Posterior cingulate gyrus (tissue), 11 donors: ENCODE data around the gene FBXW5.

Source experiments
- DNase-seq, 10 donors: peaks; one replicate each; pipeline versions ENCODE4 v3.0.0 to v3.0.0-alpha.2; 2020 to 2021; ENCODE audit warnings: mixed read lengths in 3 of 10
- intact Hi-C: fragments of 100-400 bp; cut with DNase I; formaldehyde crosslinking; loops from one replicate; pipeline ENCODE4 v1.15.1; 2023

FBXW5 gene

GRCh38 chr9:136939996-136940525 lies 4.5 kb downstream of the FBXW5 start:
- intact Hi-C loops, result loop anchor here (10.0 kb wide), 2 partner anchors 95 to 145 kb away; partner anchors contain the start of genes AJM1, CCDC183, PHPT1 and TMEM141
- peak in 8 of 10 donors; percentile 52 to 96 (median 75) for DNase-seq

DNA sequence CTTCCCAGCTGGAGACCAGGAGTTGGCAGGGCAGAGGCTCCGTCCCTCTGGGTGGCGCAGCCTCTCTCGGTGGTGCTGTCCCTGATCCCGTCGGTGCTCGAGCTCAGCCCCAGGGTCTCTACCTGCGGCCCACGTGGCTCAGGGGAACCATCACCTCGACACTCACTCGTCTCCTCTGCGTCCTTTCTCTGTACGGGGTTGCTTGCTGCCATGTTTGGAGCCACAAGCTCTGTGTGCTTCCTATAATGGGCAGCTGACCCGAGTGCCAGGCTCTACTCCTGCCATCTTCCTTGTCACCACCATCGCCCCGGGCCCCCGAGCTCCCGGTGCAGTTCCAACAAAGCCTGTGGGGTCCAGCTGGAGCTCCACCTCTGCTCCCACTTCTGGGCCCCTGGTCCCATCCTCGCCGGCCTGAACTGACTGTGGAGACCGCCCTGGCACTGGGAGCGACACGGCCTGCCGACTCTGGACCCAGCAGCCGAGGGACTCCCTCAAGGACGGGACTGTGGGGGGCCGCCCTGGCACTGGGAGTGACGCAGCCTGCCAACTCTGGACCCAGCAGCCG lies 5.0 kb downstream of the FBXW5 start:
- peak in 3 of 10 donors; percentile 64 to 83 (median 77) for DNase-seq
- intact Hi-C loops, result no loop called here

- intact Hi-C loops, result no loop called here
- DNase-seq, result peak in 2 of 10 donors; percentile 57 to 64
Observed at GRCh38 chr9:136937186-136938001, 7.1 kb downstream of the FBXW5 start.

DNA sequence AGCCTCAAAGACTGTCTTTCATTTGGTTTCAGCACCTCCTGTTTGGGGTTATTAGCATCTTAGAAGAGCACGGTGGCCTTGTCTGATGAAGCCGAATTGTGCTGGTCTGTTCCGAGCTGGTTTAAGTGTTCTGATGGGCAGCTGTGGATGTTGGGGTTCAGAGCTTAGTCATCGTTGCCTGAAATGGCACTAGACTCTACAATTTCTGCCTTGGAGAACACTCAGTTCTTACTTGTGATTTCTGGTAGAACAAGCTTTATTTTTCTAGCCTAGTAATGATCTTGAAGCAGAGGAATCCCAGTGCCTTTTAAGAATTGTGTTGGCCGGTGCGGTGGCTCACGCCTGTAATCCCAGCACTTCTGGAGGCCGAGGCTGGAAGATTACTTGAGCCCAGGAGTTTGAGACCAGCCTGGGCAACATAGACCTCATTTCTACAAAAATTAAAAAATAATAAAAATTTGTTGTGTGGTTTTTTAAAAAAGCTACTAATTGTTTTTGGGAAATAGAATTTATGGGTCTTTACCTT lies 7.8 kb downstream of the FBXW5 start:
- peak in 2 of 10 donors; percentile 86 to 87 for DNase-seq
- intact Hi-C loops, result no loop called here

DNA sequence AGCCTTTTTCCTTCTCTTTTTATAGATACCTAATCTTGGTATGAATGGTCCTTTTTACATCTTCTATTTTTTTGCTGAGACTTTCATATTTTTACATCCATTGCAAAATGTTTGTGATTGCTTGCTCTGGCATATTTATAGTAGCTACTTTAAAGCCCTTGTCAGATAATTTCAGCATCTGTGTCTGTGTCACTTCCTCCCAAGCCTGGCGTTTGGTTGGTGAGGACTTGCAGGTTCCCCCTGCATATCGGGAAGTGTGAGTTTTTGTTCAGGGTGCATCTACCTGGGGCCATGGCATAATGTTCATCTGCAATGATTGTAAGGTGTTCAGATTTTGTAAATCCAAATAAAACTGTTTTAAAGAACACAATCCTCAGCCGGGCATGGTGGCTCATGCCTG lies 8.9 kb downstream of the FBXW5 start:
- peak in 1 of 10 donors; percentile 56 for DNase-seq
- intact Hi-C loops, result no loop called here

DNA sequence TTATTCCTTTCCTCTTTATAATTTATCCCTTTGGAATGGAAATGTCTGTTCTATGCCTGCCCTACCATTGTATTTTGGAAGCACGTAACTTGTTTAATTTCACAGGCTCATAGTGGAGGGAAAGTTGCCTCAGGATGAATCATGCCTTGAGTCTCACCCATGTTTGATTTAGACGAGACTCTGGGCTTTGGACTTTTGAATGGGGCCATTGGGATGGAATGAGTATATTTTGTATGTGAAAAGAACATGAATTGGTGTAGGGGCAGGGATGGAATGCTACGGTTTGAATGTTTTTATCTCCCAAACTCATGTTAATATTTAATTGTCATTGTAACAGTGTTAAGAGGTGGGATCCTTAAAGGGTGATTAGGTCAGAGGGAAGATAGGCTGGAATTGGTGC lies 10.3 kb downstream of the FBXW5 start:
- DNase-seq, result no peak
- intact Hi-C loops, result no loop called here

- DNase-seq, result no peak
- intact Hi-C loops, result no loop called here
Observed at GRCh38 chr9:136931611-136932130, 12.9 kb downstream of the FBXW5 start.

DNA sequence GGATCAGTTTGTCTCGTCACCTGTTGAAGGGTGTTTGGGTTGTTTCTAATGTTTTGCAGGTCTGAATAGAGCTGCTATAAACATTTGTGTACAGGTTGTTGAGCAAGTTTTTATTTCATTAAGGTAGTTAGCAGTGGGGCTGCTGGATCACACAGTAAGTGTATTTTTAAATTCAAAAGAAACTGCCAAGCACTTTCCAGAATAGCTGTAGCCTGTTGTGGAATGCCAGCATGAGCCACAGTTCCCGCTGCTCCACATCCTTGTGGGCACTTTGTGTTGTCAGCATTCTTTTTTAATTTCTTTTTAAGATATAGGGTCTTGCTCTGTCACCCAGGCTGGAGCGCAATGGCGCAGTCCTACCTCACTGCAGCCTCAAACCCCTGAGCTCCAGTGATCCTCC lies 14.5 kb downstream of the FBXW5 start:
- no peak for DNase-seq
- intact Hi-C loops, result no loop called here

GRCh38 chr9:136928591-136928990 lies 15.9 kb downstream of the FBXW5 start:
- intact Hi-C loops, result no loop called here
- DNase-seq, result peak in 4 of 10 donors; percentile 22 to 92 (median 76)

- DNase-seq, result no peak
- intact Hi-C loops, result no loop called here
Observed at GRCh38 chr9:136927343-136928271, 16.9 kb downstream of the FBXW5 start.

DNA sequence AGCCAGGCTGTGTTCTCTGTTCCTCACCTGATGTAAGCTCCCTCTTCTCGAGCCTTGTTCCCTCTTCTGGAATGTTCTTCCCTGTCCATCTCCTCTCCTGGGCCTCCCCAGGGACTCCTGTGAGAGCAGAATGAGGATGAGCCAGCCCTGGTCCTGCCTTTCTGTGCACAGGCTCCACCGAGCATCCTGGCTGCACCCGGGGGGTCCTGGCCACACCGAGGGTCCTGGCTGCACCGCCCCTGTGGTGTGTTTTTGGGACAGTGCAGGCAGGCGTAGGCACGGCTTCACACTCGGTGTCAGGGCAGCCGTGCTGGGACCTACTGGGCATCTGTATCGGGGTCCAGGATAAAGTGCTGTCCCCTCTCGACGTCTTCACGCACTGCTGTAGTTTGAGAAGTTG lies 17.8 kb downstream of the FBXW5 start:
- intact Hi-C loops, result no loop called here
- no peak for DNase-seq

GRCh38 chr9:136926154-136926704 lies 18.3 kb downstream of the FBXW5 start:
- intact Hi-C loops, result no loop called here
- no peak for DNase-seq

DNA sequence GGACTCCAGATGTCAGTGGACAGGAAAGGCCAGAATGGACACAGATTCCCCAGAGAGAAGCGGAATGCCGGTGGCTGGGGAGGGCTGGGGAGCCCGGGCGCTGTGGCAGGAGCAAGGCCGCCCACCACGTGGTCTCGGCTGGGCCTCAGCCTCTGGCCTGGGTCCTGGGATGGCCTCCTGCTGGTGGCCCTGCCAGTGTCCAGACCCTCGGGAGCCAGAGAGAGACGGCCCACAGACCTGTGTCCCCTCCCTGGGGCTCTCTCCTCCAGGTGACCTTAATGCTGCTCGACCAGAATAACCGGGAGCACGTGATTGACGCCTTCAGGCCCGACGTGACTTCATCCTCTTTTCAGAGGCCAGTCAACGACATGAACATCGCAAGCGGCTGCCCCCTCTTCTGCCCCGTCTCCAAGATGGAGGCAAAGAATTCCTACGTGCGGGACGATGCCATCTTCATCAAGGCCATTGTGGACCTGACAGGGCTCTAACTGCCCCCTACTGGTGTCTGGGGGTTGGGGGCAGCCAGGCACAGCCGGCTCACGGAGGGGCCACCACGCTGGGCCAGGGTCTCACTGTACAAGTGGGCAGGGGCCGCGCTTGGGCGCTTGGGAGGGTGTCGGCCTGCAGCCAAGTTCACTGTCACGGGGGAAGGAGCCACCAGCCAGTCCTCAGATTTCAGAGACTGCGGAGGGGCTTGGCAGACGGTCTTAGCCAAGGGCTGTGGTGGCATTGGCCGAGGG lies 19.0 kb downstream of the FBXW5 start:
- intact Hi-C loops, result no loop called here
- peak in 1 of 10 donors; percentile 75 for DNase-seq

GRCh38 chr9:136923881-136924280 lies 20.7 kb downstream of the FBXW5 start:
- DNase-seq, result no peak
- intact Hi-C loops, result no loop called here

DNA sequence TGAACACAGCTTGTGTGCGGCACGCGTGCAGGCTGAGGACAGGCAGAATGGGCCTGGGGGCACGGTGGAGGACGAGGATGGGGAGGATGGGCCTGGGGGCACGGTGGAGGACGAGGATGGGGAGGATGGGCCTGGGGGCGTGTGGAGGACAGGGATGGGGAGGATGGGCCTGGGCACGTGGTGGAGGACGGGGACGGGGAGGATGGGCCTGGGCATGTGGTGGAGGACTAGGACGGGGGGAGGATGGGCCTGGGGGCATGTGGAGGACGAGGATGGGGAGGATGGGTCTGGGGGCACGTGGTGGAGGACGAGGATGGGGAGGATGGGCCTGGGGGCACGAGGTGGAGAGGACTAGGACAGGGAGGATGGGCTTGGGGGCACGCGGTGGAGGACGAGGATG lies 22.0 kb downstream of the FBXW5 start:
- no peak for DNase-seq
- intact Hi-C loops, result no loop called here

DNA sequence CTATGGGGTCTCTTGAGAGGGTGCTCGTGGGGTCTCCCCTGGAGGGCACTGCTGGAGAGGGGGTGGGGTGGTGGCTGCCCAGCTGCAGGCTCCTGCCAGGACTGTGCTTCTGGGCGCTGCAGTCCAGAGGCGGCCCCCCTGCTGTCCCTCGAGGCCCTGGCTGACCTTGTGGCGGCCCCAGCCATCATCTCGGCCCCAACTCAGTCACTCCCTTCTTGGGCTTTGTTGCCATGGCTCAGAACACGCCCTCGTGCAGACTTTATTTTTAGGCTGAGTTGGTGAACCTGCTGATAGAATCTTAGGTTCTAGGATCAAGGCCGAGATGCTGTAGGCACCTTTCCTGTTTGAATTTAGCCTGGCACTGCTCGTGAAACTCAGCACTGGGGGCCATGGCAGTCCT lies 22.8 kb downstream of the FBXW5 start:
- intact Hi-C loops, result no loop called here
- no peak for DNase-seq

GRCh38 chr9:136921307-136921706 lies 23.2 kb downstream of the FBXW5 start:
- DNase-seq, result no peak
- intact Hi-C loops, result no loop called here

DNA sequence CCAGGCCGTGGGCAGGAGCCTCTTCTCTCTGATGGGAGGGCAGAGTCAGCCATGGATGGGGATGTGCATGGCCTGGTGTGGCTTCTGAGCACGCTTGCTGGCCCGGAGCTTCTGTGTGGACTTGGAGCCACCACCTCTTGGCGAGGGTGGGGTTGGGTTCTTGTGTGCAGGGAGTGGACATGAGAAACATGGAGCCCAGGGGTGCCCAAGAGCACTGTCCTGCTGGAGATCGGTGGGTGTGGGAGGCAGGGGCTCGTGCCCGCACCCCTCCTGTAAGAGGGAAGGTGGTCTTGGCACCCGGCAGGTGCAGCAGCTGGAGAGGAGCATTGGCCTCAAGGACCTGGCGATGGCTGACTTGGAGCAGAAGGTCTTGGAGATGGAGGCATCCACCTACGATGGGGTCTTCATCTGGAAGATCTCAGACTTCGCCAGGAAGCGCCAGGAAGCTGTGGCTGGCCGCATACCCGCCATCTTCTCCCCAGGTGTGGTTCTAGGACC lies 23.8 kb downstream of the FBXW5 start:
- no peak for DNase-seq
- intact Hi-C loops, result no loop called here

DNA sequence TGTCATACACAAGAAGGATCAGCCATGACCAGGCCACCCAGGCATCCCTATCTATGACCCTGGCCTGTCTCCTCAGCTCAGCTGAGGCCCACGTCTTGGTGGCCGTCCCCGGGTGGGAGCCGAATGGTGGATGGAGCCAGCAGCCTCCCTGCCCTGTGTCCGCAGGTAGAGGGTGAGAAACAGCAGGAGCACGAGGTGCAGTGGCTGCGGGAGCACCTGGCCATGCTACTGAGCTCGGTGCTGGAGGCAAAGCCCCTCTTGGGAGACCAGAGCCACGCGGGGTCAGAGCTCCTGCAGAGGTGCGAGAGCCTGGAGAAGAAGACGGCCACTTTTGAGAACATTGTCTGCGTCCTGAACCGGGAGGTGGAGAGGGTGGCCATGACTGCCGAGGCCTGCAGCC lies 24.5 kb downstream of the FBXW5 start:
- DNase-seq, result no peak
- intact Hi-C loops, result no loop called here
